WTC11 (cell line): Measurements from ENCODE around the gene PFKFB4. TPM values are rescaled to one million over a fixed set of nuclear protein-coding genes. Genes with fewer than 3 reads are reported as not detected.

Experiments used
- ATAC-seq: fragments of 200-7000 bp; cut with Tn5 transposase; 2 replicates; pipeline ENCODE4 v1.10.0; 2021; ENCODE audit warnings: mild to moderate bottlenecking, moderate library complexity
- CTCF ChIA-PET: fragments of 300-600 bp; sonication (Branson Sonifier 250); formaldehyde crosslinking; loops from one replicate; lab custom pipeline; 2021; ENCODE audit warnings: antibody characterized with exemption; lab: Charles Lee
- POLR2A ChIA-PET: fragments of 350-600 bp; sonication (Branson Sonifier 250); formaldehyde crosslinking; loops from one replicate; lab custom pipeline; 2021; ENCODE audit warnings: antibody characterized with exemption; lab: Charles Lee
- DNase-seq: peaks from one replicate; pipeline ENCODE4 v3.0.0; 2021; ENCODE audit warnings: low spot score
- H3K27ac Mint-ChIP-seq: 2 replicates; pipeline ENCODE4 v1.8.0; 2021; ENCODE audit warnings: mixed read lengths
- H3K27me3 Mint-ChIP-seq: 2 replicates; pipeline ENCODE4 v1.8.0; 2021; ENCODE audit warnings: low read depth, mild to moderate bottlenecking, moderate library complexity, mixed read lengths
- H3K36me3 Mint-ChIP-seq: 2 replicates; pipeline ENCODE4 v1.8.0; 2021; ENCODE audit warnings: mixed read lengths
- H3K4me1 Mint-ChIP-seq: 2 replicates; pipeline ENCODE4 v1.8.0; 2022; ENCODE audit warnings: mixed read lengths
- H3K4me3 Mint-ChIP-seq: 2 replicates; pipeline ENCODE4 v1.8.0; 2021; ENCODE audit warnings: mild to moderate bottlenecking, moderate library complexity, mixed read lengths
- H3K9me3 Mint-ChIP-seq: 2 replicates; pipeline ENCODE4 v1.8.0; 2021; ENCODE audit warnings: mixed read lengths
- CREB1 ChIP-seq: sonication (generic); formaldehyde crosslinking; IDR thresholded peaks from 2 replicates; pipeline ENCODE4 v1.8.0; 2023; ENCODE audit warnings: mild to moderate bottlenecking, missing genetic modification reagents
- ELF4 ChIP-seq: sonication (generic); formaldehyde crosslinking; IDR thresholded peaks from 2 replicates; pipeline ENCODE4 v1.8.1; 2022; ENCODE audit warnings: low read depth, mild to moderate bottlenecking, moderate library complexity, missing genetic modification reagents
- ETV6 ChIP-seq: sonication (generic); formaldehyde crosslinking; IDR thresholded peaks from 2 replicates; pipeline ENCODE4 v1.8.1; 2022; ENCODE audit warnings: mild to moderate bottlenecking, missing genetic modification reagents
- FOXK1 ChIP-seq: sonication (generic); formaldehyde crosslinking; IDR thresholded peaks from 2 replicates; pipeline ENCODE4 v1.8.0; 2022; ENCODE audit warnings: mild to moderate bottlenecking, moderate library complexity, missing genetic modification reagents
- MXD4 ChIP-seq: fragments of 250-450 bp; sonication (Bioruptor Pico); IDR thresholded peaks from 2 replicates; pipeline ENCODE4 v1.8.0; 2021; ENCODE audit warnings: mild to moderate bottlenecking, moderate library complexity, borderline replicate concordance
- SMAD4 ChIP-seq: sonication (generic); formaldehyde crosslinking; IDR thresholded peaks from 2 replicates; pipeline ENCODE4 v1.8.0; 2022; ENCODE audit warnings: mild to moderate bottlenecking, missing genetic modification reagents
- TEAD1 ChIP-seq: sonication (generic); formaldehyde crosslinking; IDR thresholded peaks from 2 replicates; pipeline ENCODE4 v1.8.0; 2022; ENCODE audit warnings: mild to moderate bottlenecking, missing genetic modification reagents
- ZBTB21 ChIP-seq: sonication (generic); formaldehyde crosslinking; IDR thresholded peaks from 2 replicates; pipeline ENCODE4 v1.8.1; 2023; ENCODE audit warnings: mild to moderate bottlenecking, missing genetic modification reagents, borderline replicate concordance
- ZNF138 ChIP-seq: sonication (generic); formaldehyde crosslinking; conservative IDR thresholded peaks from 2 replicates; pipeline ENCODE4 v1.8.1; 2022; ENCODE audit warnings: mild to moderate bottlenecking, moderate library complexity, missing genetic modification reagents
- total RNA-seq: library from RNA; stranded (reverse); gene quantifications from 3 replicates; pipeline ENCODE4 v1.2.3, GENCODE V29; 2021
- TF ChIP-seq, protein P1 (sequence below): sonication (generic); formaldehyde crosslinking; IDR thresholded peaks from 2 replicates; pipeline ENCODE4 v1.8.1; 2023; ENCODE audit warnings: mild to moderate bottlenecking, missing genetic modification reagents, borderline replicate concordance
- TF ChIP-seq, protein P2 (sequence below): fragments of 250-450 bp; sonication (Bioruptor Pico); IDR thresholded peaks from 2 replicates; pipeline ENCODE4 v1.9.0; 2021; ENCODE audit warnings: mild to moderate bottlenecking, borderline replicate concordance
- TF ChIP-seq, protein P3 (sequence below): sonication (generic); formaldehyde crosslinking; IDR thresholded peaks from 2 replicates; pipeline ENCODE4 v1.8.1; 2022; ENCODE audit warnings: mild to moderate bottlenecking, missing genetic modification reagents, moderate library complexity, borderline replicate concordance

Gene PFKFB4
- total RNA-seq, 1 experiment from 2014 or later: 18.0 TPM

DNA sequence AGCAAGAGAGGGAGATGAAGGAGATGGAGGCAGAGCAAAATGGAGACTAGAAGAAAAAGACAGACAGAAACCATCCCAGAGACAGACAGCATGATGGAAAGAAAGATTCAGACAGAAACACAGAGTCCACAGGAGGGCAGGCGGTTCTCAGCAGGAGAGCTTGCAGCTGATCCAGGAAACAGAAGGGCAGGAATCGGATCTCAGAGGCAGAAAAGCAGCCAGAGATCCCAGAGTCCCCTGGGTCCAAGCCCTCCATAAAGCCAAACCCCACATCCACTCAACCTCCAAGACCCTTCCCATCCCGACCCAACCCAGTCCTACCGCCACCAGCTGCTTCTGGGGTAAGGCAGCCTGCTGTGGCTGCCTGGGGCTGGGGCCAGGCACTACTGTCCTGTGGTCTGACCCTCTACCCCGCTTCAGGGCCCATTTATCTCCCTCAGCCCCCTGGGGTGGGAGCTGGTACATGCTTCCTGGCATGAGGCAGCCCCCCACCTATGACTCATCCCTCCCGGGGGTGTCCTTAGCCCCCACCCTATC, 6.8 kb upstream of the PFKFB4 start, which contains the start of gene UCN2 (continued):
- TF ChIP-seq MXD4 (CRISPR knock-in tag): no peak
- TF ChIP-seq, protein P1, sequence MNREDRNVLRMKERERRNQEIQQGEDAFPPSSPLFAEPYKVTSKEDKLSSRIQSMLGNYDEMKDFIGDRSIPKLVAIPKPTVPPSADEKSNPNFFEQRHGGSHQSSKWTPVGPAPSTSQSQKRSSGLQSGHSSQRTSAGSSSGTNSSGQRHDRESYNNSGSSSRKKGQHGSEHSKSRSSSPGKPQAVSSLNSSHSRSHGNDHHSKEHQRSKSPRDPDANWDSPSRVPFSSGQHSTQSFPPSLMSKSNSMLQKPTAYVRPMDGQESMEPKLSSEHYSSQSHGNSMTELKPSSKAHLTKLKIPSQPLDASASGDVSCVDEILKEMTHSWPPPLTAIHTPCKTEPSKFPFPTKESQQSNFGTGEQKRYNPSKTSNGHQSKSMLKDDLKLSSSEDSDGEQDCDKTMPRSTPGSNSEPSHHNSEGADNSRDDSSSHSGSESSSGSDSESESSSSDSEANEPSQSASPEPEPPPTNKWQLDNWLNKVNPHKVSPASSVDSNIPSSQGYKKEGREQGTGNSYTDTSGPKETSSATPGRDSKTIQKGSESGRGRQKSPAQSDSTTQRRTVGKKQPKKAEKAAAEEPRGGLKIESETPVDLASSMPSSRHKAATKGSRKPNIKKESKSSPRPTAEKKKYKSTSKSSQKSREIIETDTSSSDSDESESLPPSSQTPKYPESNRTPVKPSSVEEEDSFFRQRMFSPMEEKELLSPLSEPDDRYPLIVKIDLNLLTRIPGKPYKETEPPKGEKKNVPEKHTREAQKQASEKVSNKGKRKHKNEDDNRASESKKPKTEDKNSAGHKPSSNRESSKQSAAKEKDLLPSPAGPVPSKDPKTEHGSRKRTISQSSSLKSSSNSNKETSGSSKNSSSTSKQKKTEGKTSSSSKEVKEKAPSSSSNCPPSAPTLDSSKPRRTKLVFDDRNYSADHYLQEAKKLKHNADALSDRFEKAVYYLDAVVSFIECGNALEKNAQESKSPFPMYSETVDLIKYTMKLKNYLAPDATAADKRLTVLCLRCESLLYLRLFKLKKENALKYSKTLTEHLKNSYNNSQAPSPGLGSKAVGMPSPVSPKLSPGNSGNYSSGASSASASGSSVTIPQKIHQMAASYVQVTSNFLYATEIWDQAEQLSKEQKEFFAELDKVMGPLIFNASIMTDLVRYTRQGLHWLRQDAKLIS (CRISPR knock-in tag): no peak
- TF ChIP-seq ETV6: no peak
- TF ChIP-seq, protein P2, sequence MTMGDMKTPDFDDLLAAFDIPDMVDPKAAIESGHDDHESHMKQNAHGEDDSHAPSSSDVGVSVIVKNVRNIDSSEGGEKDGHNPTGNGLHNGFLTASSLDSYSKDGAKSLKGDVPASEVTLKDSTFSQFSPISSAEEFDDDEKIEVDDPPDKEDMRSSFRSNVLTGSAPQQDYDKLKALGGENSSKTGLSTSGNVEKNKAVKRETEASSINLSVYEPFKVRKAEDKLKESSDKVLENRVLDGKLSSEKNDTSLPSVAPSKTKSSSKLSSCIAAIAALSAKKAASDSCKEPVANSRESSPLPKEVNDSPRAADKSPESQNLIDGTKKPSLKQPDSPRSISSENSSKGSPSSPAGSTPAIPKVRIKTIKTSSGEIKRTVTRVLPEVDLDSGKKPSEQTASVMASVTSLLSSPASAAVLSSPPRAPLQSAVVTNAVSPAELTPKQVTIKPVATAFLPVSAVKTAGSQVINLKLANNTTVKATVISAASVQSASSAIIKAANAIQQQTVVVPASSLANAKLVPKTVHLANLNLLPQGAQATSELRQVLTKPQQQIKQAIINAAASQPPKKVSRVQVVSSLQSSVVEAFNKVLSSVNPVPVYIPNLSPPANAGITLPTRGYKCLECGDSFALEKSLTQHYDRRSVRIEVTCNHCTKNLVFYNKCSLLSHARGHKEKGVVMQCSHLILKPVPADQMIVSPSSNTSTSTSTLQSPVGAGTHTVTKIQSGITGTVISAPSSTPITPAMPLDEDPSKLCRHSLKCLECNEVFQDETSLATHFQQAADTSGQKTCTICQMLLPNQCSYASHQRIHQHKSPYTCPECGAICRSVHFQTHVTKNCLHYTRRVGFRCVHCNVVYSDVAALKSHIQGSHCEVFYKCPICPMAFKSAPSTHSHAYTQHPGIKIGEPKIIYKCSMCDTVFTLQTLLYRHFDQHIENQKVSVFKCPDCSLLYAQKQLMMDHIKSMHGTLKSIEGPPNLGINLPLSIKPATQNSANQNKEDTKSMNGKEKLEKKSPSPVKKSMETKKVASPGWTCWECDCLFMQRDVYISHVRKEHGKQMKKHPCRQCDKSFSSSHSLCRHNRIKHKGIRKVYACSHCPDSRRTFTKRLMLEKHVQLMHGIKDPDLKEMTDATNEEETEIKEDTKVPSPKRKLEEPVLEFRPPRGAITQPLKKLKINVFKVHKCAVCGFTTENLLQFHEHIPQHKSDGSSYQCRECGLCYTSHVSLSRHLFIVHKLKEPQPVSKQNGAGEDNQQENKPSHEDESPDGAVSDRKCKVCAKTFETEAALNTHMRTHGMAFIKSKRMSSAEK (CRISPR knock-in tag): no peak
- no peak for TF ChIP-seq CREB1 (CRISPR knock-in tag)
- TF ChIP-seq, protein P3, sequence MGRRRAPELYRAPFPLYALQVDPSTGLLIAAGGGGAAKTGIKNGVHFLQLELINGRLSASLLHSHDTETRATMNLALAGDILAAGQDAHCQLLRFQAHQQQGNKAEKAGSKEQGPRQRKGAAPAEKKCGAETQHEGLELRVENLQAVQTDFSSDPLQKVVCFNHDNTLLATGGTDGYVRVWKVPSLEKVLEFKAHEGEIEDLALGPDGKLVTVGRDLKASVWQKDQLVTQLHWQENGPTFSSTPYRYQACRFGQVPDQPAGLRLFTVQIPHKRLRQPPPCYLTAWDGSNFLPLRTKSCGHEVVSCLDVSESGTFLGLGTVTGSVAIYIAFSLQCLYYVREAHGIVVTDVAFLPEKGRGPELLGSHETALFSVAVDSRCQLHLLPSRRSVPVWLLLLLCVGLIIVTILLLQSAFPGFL (CRISPR knock-in tag): no peak
- no peak for TF ChIP-seq FOXK1 (CRISPR knock-in tag)

DNA sequence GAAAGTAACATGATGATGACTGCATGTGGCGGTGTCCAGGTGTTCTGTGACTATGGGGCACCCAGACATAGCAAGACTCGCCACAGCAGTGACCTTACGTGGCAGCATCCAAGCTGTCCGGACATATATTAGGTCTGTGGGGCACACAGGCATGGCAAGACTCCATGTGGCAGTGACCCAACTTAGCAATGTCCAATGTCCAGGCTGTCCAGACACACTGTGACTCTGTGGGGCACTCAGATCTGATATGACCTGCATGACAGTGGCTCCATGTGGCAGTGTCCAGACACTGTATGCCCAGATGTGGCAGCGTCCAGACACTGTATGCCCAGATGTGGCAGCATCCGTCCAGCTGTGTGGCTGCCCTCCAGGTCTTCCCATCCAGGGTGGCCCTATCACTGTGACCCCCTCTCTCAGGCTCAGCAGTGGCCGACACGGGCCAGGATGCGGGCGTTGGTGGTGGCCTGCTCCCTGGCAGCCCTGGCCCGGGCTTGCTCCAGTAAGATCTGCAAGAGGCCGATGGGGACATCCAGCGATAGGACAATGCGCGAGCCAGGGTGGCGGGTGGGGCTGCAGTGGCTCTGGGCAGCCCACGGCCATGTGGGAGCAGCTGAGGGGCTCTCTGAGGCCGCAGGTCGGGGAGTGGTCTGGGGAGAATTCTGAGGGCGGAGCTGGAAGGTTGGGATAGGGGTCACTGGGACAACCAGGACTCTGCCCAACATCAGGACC, 5.9 kb upstream of the PFKFB4 start:
- Mint-ChIP-seq H3K4me1 (peaks cover 47% of the 10 kb centered on the region), H3K9me3 (no peaks in the 10 kb centered on the region), H3K4me3 (no peak overlapping the region), H3K36me3 (no peaks in the 10 kb centered on the region), H3K27me3 (no peaks in the 10 kb centered on the region), H3K27ac (peak overlapping the region; percentile 39)
- ChIA-PET POLR2A (no interaction called here), CTCF (interaction anchor here (0.6 to 5.9 kb wide), 6 partner anchors 14 to 127 kb away, joined by 3 to 71 read pairs (median 6); partner anchors contain the start of genes CCDC51, NCKIPSD, SLC26A6 and TMA7)
- TF ChIP-seq ELF4: no peak
- no peak for TF ChIP-seq TEAD1 (CRISPR knock-in tag)
- no peak for ATAC-seq
- no peak for DNase-seq

DNA sequence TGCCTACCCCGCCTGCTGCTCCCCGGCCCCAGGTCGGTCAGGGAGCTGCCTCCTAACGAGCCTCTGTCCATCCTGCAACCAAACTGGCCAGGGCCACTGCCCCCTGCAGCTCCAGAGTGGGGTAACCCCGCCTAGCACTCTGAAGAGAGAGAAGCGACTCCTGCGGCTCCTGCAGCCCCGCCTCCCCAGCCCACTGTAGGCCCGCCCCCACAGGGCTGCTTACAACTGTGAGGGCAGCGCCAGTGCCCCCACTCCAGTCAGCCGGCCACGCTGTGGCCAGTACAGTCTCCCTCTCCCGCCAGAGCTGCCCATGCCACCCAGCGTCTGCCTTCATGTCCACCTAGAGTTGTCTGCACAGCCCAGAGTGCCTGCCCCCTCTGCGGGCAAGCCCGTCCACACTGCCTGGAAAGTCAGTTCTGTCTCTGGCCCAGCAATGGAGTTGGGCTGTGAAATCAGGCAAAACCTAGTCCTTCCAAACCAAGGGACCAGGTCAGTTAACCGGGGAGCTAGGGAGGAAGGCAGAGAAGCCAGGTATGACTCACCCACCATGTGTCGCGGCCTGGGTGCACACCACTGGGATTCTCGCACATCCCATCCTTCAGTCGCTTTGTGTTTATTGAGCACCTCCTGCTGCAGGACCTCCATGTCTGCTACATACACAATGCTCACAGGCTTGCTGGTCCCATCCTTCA, 4.6 kb upstream of the PFKFB4 start:
- H3K27me3 Mint-ChIP-seq: no peaks in the 10 kb centered on the region
- ATAC-seq: peak; percentile 12
- H3K9me3 Mint-ChIP-seq: no peaks in the 10 kb centered on the region
- H3K36me3 Mint-ChIP-seq: no peaks in the 10 kb centered on the region
- CTCF ChIA-PET: interaction anchor here (0.6 to 5.9 kb wide), 13 partner anchors 9 to 128 kb away, joined by 3 to 71 read pairs (median 4); partner anchors contain the start of genes CCDC51, CELSR3, NCKIPSD and SLC26A6
- DNase-seq: peak; percentile 81
- POLR2A ChIA-PET: interaction anchor here (0.7 to 1.0 kb wide), 2 partner anchors 74 to 89 kb away, joined by 5 to 7 read pairs; partner anchors contain the start of gene SLC26A6
- TF ChIP-seq SMAD4 (CRISPR knock-in tag) (no peak), ETV6 (0 out of 2 replicates have a peak, but pooled peaks have one; percentile 32), ZBTB21 (peak; percentile 27; the same call in 1 of the 2 replicates), ZNF138 (CRISPR knock-in tag) (0 out of 2 replicates have a peak, but pooled peaks have one; percentile 14)
- H3K4me3 Mint-ChIP-seq: peak overlapping the region; percentile 57
- H3K27ac Mint-ChIP-seq: peak overlapping the region; percentile 83
- H3K4me1 Mint-ChIP-seq: peaks cover 47% of the 10 kb centered on the region
